IMR-90 (cell line): ENCODE measurements around the gene RNFT2. TPM values are rescaled to one million over a fixed set of nuclear protein-coding genes. Genes with fewer than 3 reads are reported as not detected.

Experiments used
- ATAC-seq: fragments of 200-7000 bp; cut with Tn5 transposase; 2 replicates; pipeline ENCODE4 v1.9.1; 2020; ENCODE audit warnings: low read depth, mild to moderate bottlenecking, moderate library complexity
- BruUV-seq: library from RNA; stranded (reverse); fragments of 400-500 nt; replicated peaks from 2 replicates; lab custom pipeline; 2021; lab: Mats Ljungman, UMichigan
- CTCF ChIA-PET: fragments of 300-600 bp; formaldehyde crosslinking; extraction: SDS; loops from one replicate; lab custom pipeline; 2021; ENCODE audit warnings: antibody characterized with exemption; lab: Yijun Ruan, JAX
- POLR2A ChIA-PET: fragments of 300-600 bp; sonication (Branson Sonifier 250); formaldehyde crosslinking; loops from one replicate; lab custom pipeline; 2022; ENCODE audit warnings: antibody characterized with exemption; ENCODE audit not compliant: unreplicated experiment; lab: Charles Lee
- DNase-seq: peaks from one replicate; pipeline ENCODE4 v3.0.0; 2013
- H2AFZ ChIP-seq: replicated peaks from 2 replicates; pipeline ENCODE3; 2013; ENCODE audit warnings: low read length, mild to moderate bottlenecking; ENCODE audit not compliant: poor library complexity
- H2AK5ac ChIP-seq: 2 replicates; pipeline ENCODE4 v1.6.1; 2013; ENCODE audit warnings: low read depth, low read length, inconsistent platforms
- H2AK9ac ChIP-seq: replicated peaks from 2 replicates; pipeline ENCODE3; 2013; ENCODE audit warnings: mild to moderate bottlenecking, low read depth, low read length, moderate library complexity; ENCODE audit not compliant: poor library complexity
- H2BK120ac ChIP-seq: 2 replicates; pipeline ENCODE4 v1.6.1; 2013; ENCODE audit warnings: low read depth, low read length, inconsistent platforms
- H2BK15ac ChIP-seq: 3 replicates; pipeline ENCODE4 v1.6.1; 2013; ENCODE audit warnings: low read depth, low read length, inconsistent platforms
- H2BK20ac ChIP-seq: 2 replicates; pipeline ENCODE4 v1.6.1; 2013; ENCODE audit warnings: low read depth, mild to moderate bottlenecking, inconsistent platforms, low read length, moderate library complexity
- H2BK5ac ChIP-seq: 2 replicates; pipeline ENCODE4 v1.6.1; 2013; ENCODE audit warnings: mild to moderate bottlenecking, low read depth, low read length, inconsistent platforms; ENCODE audit not compliant: poor library complexity, severe bottlenecking
- H3K14ac ChIP-seq: replicated peaks from 2 replicates; pipeline ENCODE4 v1.6.1; 2013; ENCODE audit warnings: low read depth, low read length, inconsistent platforms
- H3K18ac ChIP-seq: 2 replicates; pipeline ENCODE4 v1.6.1; 2013; ENCODE audit warnings: low read depth, low read length, control low read depth
- H3K23ac ChIP-seq: 2 replicates; pipeline ENCODE4 v1.6.1; 2013; ENCODE audit warnings: low read depth, low read length, inconsistent platforms
- H3K27ac ChIP-seq: 2 replicates; pipeline ENCODE4 v1.5.1; 2013; ENCODE audit warnings: mild to moderate bottlenecking, control low read depth, low read length; ENCODE audit not compliant: insufficient read depth
- H3K27me3 ChIP-seq: 2 replicates; pipeline ENCODE4 v1.6.1; 2013; ENCODE audit warnings: low read length; ENCODE audit not compliant: control insufficient read depth, insufficient read depth
- H3K36me3 ChIP-seq: 2 replicates; pipeline ENCODE4 v1.6.1; 2013; ENCODE audit warnings: low read length, mixed read lengths; ENCODE audit not compliant: control insufficient read depth, insufficient read depth
- H3K4ac ChIP-seq: 2 replicates; pipeline ENCODE4 v1.6.1; 2013; ENCODE audit warnings: low read depth, low read length, inconsistent platforms
- H3K4me1 ChIP-seq: 2 replicates; pipeline ENCODE4 v1.6.1; 2013; ENCODE audit warnings: low read length, mixed read lengths; ENCODE audit not compliant: control insufficient read depth, insufficient read depth
- H3K4me2 ChIP-seq: 2 replicates; pipeline ENCODE4 v1.6.1; 2013; ENCODE audit warnings: low read depth, mild to moderate bottlenecking, control low read depth, low read length, moderate library complexity
- H3K4me3 ChIP-seq: 2 replicates; pipeline ENCODE4 v1.5.1; 2013; ENCODE audit warnings: low read depth, mild to moderate bottlenecking, control low read depth, low read length, moderate library complexity; ENCODE audit not compliant: insufficient read depth
- H3K56ac ChIP-seq: 2 replicates; pipeline ENCODE4 v1.6.1; 2013; ENCODE audit warnings: low read length, inconsistent platforms; ENCODE audit not compliant: insufficient read depth; ENCODE audit errors: extremely low read depth
- H3K79me1 ChIP-seq, 2 experiments: 2 replicates each; pipeline ENCODE4 v1.6.1; 2013; ENCODE audit warnings: low read length in 2 of 2, inconsistent platforms in 1 of 2, low read depth in 1 of 2
- H3K9ac ChIP-seq: 2 replicates; pipeline ENCODE4 v1.6.1; 2013; ENCODE audit warnings: low read depth, low read length, control low read depth
- H3K9me1 ChIP-seq: 2 replicates; pipeline ENCODE4 v1.6.1; 2013; ENCODE audit warnings: low read length, inconsistent platforms; ENCODE audit not compliant: insufficient read depth
- H3K9me3 ChIP-seq: 2 replicates; pipeline ENCODE4 v1.6.1; 2013; ENCODE audit warnings: low read length; ENCODE audit not compliant: control insufficient read depth, insufficient read depth
- H4K20me1 ChIP-seq: 2 replicates; pipeline ENCODE4 v1.6.1; 2013; ENCODE audit warnings: low read length, inconsistent platforms; ENCODE audit not compliant: insufficient read depth
- H4K5ac ChIP-seq: 2 replicates; pipeline ENCODE4 v1.6.1; 2013; ENCODE audit warnings: mild to moderate bottlenecking, low read depth, low read length, control low read depth
- H4K8ac ChIP-seq, 2 experiments: 2 replicates each; pipeline ENCODE4 v1.6.1; 2013; ENCODE audit warnings: low read depth in 2 of 2, low read length in 2 of 2, control low read depth in 1 of 2, inconsistent platforms in 1 of 2
- H4K91ac ChIP-seq: 2 replicates; pipeline ENCODE4 v1.6.1; 2013; ENCODE audit warnings: low read depth, low read length, inconsistent platforms; ENCODE audit not compliant: insufficient read depth
- BHLHE40 ChIP-seq: fragments of 150-350 bp; IDR thresholded peaks from 2 replicates; pipeline ENCODE4 v1.6.1; 2016; ENCODE audit warnings: mild to moderate bottlenecking, low read depth, low read length
- MAFK ChIP-seq: IDR thresholded peaks from 2 replicates; pipeline ENCODE4 v1.6.1; 2012; ENCODE audit warnings: low read depth, low read length, improper control_type of control experiment
- WGBS, 2 experiments: methylation state at CpG; one replicate each; pipeline versions ENCODE4 v1.1.5 to v1.1.7; 2013; ENCODE audit warnings: missing lambda C conversion rate in 2 of 2; ENCODE audit not compliant: insufficient read length in 1 of 2; ENCODE audit errors: extremely low coverage in 2 of 2; 5-methylcytosine and 5-hydroxymethylcytosine counted together
- dilution Hi-C: fragments of 300-500 bp; cut with HindIII; formaldehyde crosslinking; loops from one replicate; pipeline ENCODE4 v1.14.3; 2018; ENCODE audit warnings: low sequenced_read_pairs; ENCODE audit not compliant: unreplicated experiment
- in situ Hi-C: fragments of 300-500 bp; cut with MboI; formaldehyde crosslinking; loops from 3 replicates; pipeline ENCODE4 v1.14.3; 2019; ENCODE audit warnings: low sequenced_read_pairs, inconsistent platforms, mixed read lengths
- intact Hi-C: fragments of 100-400 bp; cut with micrococcal nuclease; formaldehyde crosslinking; loops from 2 replicates; pipeline ENCODE4 v1.10.0; 2022
- polyA plus RNA-seq, 3 experiments: library from polyadenylated mRNA; depleted of rRNA; stranded (reverse); fragments of >200 nt; gene quantifications; 2 replicates each; pipeline ENCODE4 v1.2.3, GENCODE V29; 2012; ENCODE audit warnings: low replicate concordance in 1 of 3
- total RNA-seq: library from RNA; depleted of rRNA; stranded (reverse); fragments of >200 nt; gene quantifications from 2 replicates; pipeline ENCODE4 v1.2.3, GENCODE V29; 2012

RNFT2 gene
- total and polyA plus RNA-seq, 2 of the 4 experiments (the other 2 are of a cell fraction), result 1.6 to 2.3 TPM

DNA sequence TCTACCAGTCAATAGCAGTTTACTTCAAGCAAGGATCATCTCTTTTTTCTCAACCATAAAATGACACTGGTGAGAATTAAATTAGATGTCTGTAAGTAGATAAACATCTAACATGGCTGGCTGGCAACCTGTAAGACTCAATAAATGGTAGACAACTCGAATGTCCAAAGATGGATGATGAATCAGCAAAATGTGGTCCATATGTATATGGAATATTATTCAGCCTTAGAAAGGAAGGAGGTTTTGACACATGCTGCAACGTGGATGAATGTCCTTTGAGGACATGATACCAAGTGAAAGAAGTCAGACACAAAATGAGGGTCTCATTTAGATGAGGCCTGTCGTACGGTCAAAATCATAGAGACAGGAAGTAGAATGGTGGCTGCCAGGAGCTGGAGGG lies 46.5 kb upstream of the RNFT2 start:
- Histone ChIP-seq H4K91ac (no peak overlapping the region), H2BK15ac (no peak overlapping the region), H2AFZ (no peak overlapping the region), H4K5ac (no peak overlapping the region), H2BK120ac (no peak overlapping the region), H3K27ac (no peak overlapping the region), H3K14ac (no peak overlapping the region), H3K9me1 (peaks cover 4% of the 10 kb centered on the region; the same call in 1 of the 2 replicates), H2AK5ac (no peak overlapping the region), H3K9ac (no peak overlapping the region), H3K18ac (no peak overlapping the region), H3K79me1 (no peaks in the 10 kb centered on the region), H4K8ac (no peak overlapping the region), H3K4ac (no peak overlapping the region), H3K4me1 (no peaks in the 10 kb centered on the region; the same call in 1 of the 2 replicates), H2BK5ac (no peak overlapping the region), H3K9me3 (no peaks in the 10 kb centered on the region; the same call in 1 of the 2 replicates), H3K27me3 (peaks cover 67% of the 10 kb centered on the region), H3K36me3 (no peaks in the 10 kb centered on the region), H4K20me1 (no peaks in the 10 kb centered on the region), H3K23ac (no peak overlapping the region), H3K4me3 (no peak overlapping the region), H3K4me2 (no peak overlapping the region), H2AK9ac (no peak overlapping the region), H2BK20ac (no peak overlapping the region), H3K56ac (no peak overlapping the region)
- no TSS peak for BruUV-seq
- ChIA-PET CTCF (no interaction called here), POLR2A (no interaction called here)
- DNase-seq (no peak), ATAC-seq (no peak)
- in situ Hi-C loops, result loop anchor here (10.0 kb wide), 1 partner anchor 697 kb away; no protein-coding TSS in a partner anchor
- TF ChIP-seq MAFK (peak; percentile 74), BHLHE40 (no peak)
- dilution Hi-C loops, result no loop called here
- intact Hi-C loops, result loop anchor here (5.0 kb wide), 1 partner anchor 414 kb away; the partner anchor contains the start of gene MED13L
- 33% methylated on average over 1 of the region's 4 CpGs; no CpG with 5 or more reads in 1 of the 2 experiments for WGBS, 2 experiments
